Nephron progenitor cell (in vitro differentiated cells): ENCODE data around the gene ADAMTS7.

ENCODE experiments used
- DNase-seq: peaks from one replicate; pipeline ENCODE4 v3.0.0; 2021
- H3K27ac Mint-ChIP-seq: 2 replicates; pipeline ENCODE4 v1.8.0; 2021; ENCODE audit warnings: mild to moderate bottlenecking, moderate library complexity, mixed read lengths
- H3K27me3 Mint-ChIP-seq: 2 replicates; pipeline ENCODE4 v1.8.0; 2021; ENCODE audit warnings: mild to moderate bottlenecking, low read depth, mixed read lengths; ENCODE audit not compliant: poor library complexity
- H3K36me3 Mint-ChIP-seq: 2 replicates; pipeline ENCODE4 v1.8.0; 2021; ENCODE audit warnings: low read depth, mixed read lengths
- H3K4me1 Mint-ChIP-seq: 2 replicates; pipeline ENCODE4 v1.8.0; 2021; ENCODE audit warnings: mixed read lengths
- H3K4me3 Mint-ChIP-seq: 2 replicates; pipeline ENCODE4 v1.8.0; 2021; ENCODE audit warnings: mild to moderate bottlenecking, moderate library complexity, mixed read lengths
- H3K9me3 Mint-ChIP-seq: 2 replicates; pipeline ENCODE4 v1.8.0; 2021; ENCODE audit warnings: mild to moderate bottlenecking, moderate library complexity, mixed read lengths
- CTCF ChIP-seq: fragments of 200-600 bp; sonication (generic); IDR thresholded peaks from 2 replicates; pipeline ENCODE4 v1.5.0; 2021; ENCODE audit warnings: antibody characterized with exemption

ADAMTS7 gene

GRCh38 chr15:78712797-78713515 is 98.3 kb downstream of the ADAMTS7 start:
- DNase-seq: no peak
- TF ChIP-seq CTCF: no peak
- H3K4me3 Mint-ChIP-seq: no peak overlapping the region
- peaks cover 33% of the 10 kb centered on the region for H3K27me3 Mint-ChIP-seq
- no peaks in the 10 kb centered on the region for H3K36me3 Mint-ChIP-seq
- peaks cover 33% of the 10 kb centered on the region for H3K9me3 Mint-ChIP-seq
- peaks cover 16% of the 10 kb centered on the region for H3K4me1 Mint-ChIP-seq
- no peak overlapping the region for H3K27ac Mint-ChIP-seq

GRCh38 chr15:78711638-78712037 is 99.6 kb downstream of the ADAMTS7 start:
- DNase-seq: no peak
- no peak overlapping the region for H3K4me3 Mint-ChIP-seq
- peaks cover 46% of the 10 kb centered on the region for H3K9me3 Mint-ChIP-seq
- peaks cover 38% of the 10 kb centered on the region for H3K27me3 Mint-ChIP-seq
- peaks cover 21% of the 10 kb centered on the region for H3K4me1 Mint-ChIP-seq
- H3K36me3 Mint-ChIP-seq: no peaks in the 10 kb centered on the region
- H3K27ac Mint-ChIP-seq: no peak overlapping the region
- TF ChIP-seq CTCF: no peak

GRCh38 chr15:78709263-78709882 is 101.9 kb downstream of the ADAMTS7 start:
- H3K4me1 Mint-ChIP-seq: peaks cover 21% of the 10 kb centered on the region
- peak; percentile 89 for DNase-seq
- no peak overlapping the region for H3K27ac Mint-ChIP-seq
- peak; percentile 91 for TF ChIP-seq CTCF
- peaks cover 37% of the 10 kb centered on the region for H3K27me3 Mint-ChIP-seq
- no peak overlapping the region for H3K4me3 Mint-ChIP-seq
- H3K9me3 Mint-ChIP-seq: peaks cover 51% of the 10 kb centered on the region
- peaks cover under 1% of the 10 kb centered on the region for H3K36me3 Mint-ChIP-seq
